Esophagus (tissue), 2 donors: ENCODE measurements around the gene ATL3. TPM values are rescaled to one million over a fixed set of nuclear protein-coding genes. Genes with fewer than 3 reads are reported as not detected.
"Not testable (repeated sequence)": the region's sequence is repeated elsewhere in the genome, so short reads cannot be mapped to it uniquely, and the experiment has no call there.

Experiments
- H3K27ac ChIP-seq, 2 donors: one replicate each; pipeline ENCODE4 v1.5.1; 2013; ENCODE audit warnings: low read depth in 2 of 2, mild to moderate bottlenecking in 2 of 2, inconsistent platforms in 1 of 2, low read length in 1 of 2, moderate library complexity in 1 of 2
- H3K27me3 ChIP-seq, 2 donors: one replicate each; pipeline ENCODE4 v1.6.1; 2013; ENCODE audit warnings: low read length in 2 of 2, control low read depth in 1 of 2, mild to moderate bottlenecking in 1 of 2; ENCODE audit not compliant: insufficient read depth in 2 of 2, control insufficient read depth in 1 of 2
- H3K36me3 ChIP-seq, 2 donors: one replicate each; pipeline ENCODE4 v1.6.1; 2013; ENCODE audit warnings: low read length in 1 of 2; ENCODE audit not compliant: control insufficient read depth in 2 of 2, insufficient read depth in 2 of 2
- H3K4me1 ChIP-seq, 2 donors: one replicate each; pipeline ENCODE4 v1.6.1; 2013; ENCODE audit warnings: low read length in 1 of 2; ENCODE audit not compliant: control insufficient read depth in 2 of 2, insufficient read depth in 2 of 2
- H3K4me3 ChIP-seq, 2 donors: one replicate each; pipeline ENCODE4 v1.5.1; 2013; ENCODE audit warnings: low read length in 2 of 2, mild to moderate bottlenecking in 2 of 2, low read depth in 1 of 2, moderate library complexity in 1 of 2
- H3K9me3 ChIP-seq, 2 donors: one replicate each; pipeline ENCODE4 v1.6.1; 2013; ENCODE audit warnings: mild to moderate bottlenecking in 2 of 2, low read depth in 1 of 2, low read length in 1 of 2, moderate library complexity in 1 of 2; ENCODE audit not compliant: control insufficient read depth in 2 of 2, insufficient read depth in 1 of 2
- WGBS, 2 donors: extraction: QIAGEN DNeasy Blood & Tissue Kit; methylation state at CpG; one replicate each; pipeline ENCODE4 v1.1.7; 2013; 5-methylcytosine and 5-hydroxymethylcytosine counted together
- polyA plus RNA-seq, 2 donors: library from polyadenylated mRNA; stranded (reverse); fragments of 200-250 nt; gene quantifications; one replicate each; pipeline ENCODE4 v1.2.3, GENCODE V29; 2013
- donor health status: healthy with polysubstance abuse.
- donor health status: Bipolar disorder and iron deficiency.

Gene ATL3
- polyA plus RNA-seq, 2 donors: 13.7 to 16.9 TPM

GRCh38 chr11:63581224-63581623, 90.0 kb downstream of the ATL3 start:
- not testable (repeated sequence) for H3K27ac ChIP-seq, H3K4me3 ChIP-seq, H3K4me1 ChIP-seq, H3K36me3 ChIP-seq, H3K27me3 ChIP-seq, H3K9me3 ChIP-seq
- 86 to 88% methylated on average over 7 of the region's 7 CpGs for WGBS, 2 donors

DNA sequence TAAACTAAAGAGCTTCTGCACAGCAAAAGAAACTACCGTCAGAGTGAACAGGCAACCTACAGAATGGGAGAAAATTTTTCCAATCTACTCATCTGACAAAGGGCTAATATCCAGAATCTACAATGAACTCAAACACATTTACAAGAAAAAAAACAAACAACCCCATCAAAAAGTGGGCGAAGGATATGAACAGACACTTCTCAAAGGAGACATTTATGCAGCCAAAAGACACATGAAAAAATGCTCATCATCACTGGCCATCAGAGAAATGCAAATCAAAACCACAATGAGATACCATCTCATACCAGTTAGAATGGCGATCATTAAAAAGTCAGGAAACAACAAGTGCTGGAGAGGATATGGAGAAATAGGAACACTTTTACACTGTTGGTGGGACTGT, 92.3 kb downstream of the ATL3 start:
- not testable (repeated sequence) for H3K27ac ChIP-seq, H3K4me1 ChIP-seq, H3K4me3 ChIP-seq, H3K36me3 ChIP-seq, H3K9me3 ChIP-seq, H3K27me3 ChIP-seq
- 79% methylated on average over 2 of the region's 3 CpGs for WGBS, 2 donors

GRCh38 chr11:63574856-63575602, 96.1 kb downstream of the ATL3 start:
- H3K27ac ChIP-seq: peak overlapping the region; percentile 45 to 87
- WGBS, 2 donors: 41 to 53% methylated on average over 10 of the region's 10 CpGs

More at GRCh38 chr11:63574856-63575602, 96.1 kb downstream of the ATL3 start:
- Histone ChIP-seq H3K4me1 (peaks cover 3 to 11% of the 10 kb centered on the region in 2 donors), H3K36me3 (no peaks in the 10 kb centered on the region), H3K27me3 (no peaks in the 10 kb centered on the region), H3K4me3 (peak overlapping the region; percentile 4 to 46), H3K9me3 (no peaks in the 10 kb centered on the region)

Other genes starting within 250 kb of the ATL3 start
- gene PLAAT5, start 180.2 kb downstream of the ATL3 start, polyA plus RNA-seq: under 1 TPM; 0.12 to 0.36 TPM
- under 1 TPM in 1 of 2 donors, not detected in 1; 0.04 TPM for gene LGALS12, start 165.3 kb downstream of the ATL3 start, polyA plus RNA-seq
- 10 to 100 TPM; 12.0 to 12.9 TPM for gene PLAAT4, start 134.6 kb downstream of the ATL3 start, polyA plus RNA-seq
- 1 to 10 TPM in 1 of 2 donors, under 1 TPM in 1; 0.22 to 1.3 TPM for gene PLAAT2, start 108.0 kb downstream of the ATL3 start, polyA plus RNA-seq
- 1 to 10 TPM; 3.1 to 8.9 TPM for gene PLAAT3, start 56.9 kb downstream of the ATL3 start, polyA plus RNA-seq
- gene RTN3, start 10.1 kb upstream of the ATL3 start, polyA plus RNA-seq: 10 to 100 TPM; 45.2 to 46.3 TPM
- 1 to 10 TPM; 2.6 to 3.3 TPM for gene ZFTA, start 97.4 kb upstream of the ATL3 start, polyA plus RNA-seq
- 10 to 100 TPM in 1 of 2 donors, 1 to 10 TPM in 1; 5.9 to 10.2 TPM for gene SPINDOC, start 142.1 kb upstream of the ATL3 start, polyA plus RNA-seq
- gene MARK2, start 167.7 kb upstream of the ATL3 start, polyA plus RNA-seq: 10 to 100 TPM; 29.5 to 29.9 TPM
- under 1 TPM; 0.13 to 0.24 TPM for gene RCOR2, start 245.8 kb upstream of the ATL3 start, polyA plus RNA-seq